Measurements from ENCODE around the gene PPFIBP1. TPM values are rescaled to one million over a fixed set of nuclear protein-coding genes. Genes with fewer than 3 reads are reported as not detected.

PPFIBP1 gene
- total RNA-seq, result 81.5 and 84.1 TPM in 2 replicates
- long read RNA-seq, partial matches to known transcripts, result 76 of 112 reads
- long read RNA-seq, other reads (novel, unspliced or antisense), result 33 of 112 reads

DNA sequence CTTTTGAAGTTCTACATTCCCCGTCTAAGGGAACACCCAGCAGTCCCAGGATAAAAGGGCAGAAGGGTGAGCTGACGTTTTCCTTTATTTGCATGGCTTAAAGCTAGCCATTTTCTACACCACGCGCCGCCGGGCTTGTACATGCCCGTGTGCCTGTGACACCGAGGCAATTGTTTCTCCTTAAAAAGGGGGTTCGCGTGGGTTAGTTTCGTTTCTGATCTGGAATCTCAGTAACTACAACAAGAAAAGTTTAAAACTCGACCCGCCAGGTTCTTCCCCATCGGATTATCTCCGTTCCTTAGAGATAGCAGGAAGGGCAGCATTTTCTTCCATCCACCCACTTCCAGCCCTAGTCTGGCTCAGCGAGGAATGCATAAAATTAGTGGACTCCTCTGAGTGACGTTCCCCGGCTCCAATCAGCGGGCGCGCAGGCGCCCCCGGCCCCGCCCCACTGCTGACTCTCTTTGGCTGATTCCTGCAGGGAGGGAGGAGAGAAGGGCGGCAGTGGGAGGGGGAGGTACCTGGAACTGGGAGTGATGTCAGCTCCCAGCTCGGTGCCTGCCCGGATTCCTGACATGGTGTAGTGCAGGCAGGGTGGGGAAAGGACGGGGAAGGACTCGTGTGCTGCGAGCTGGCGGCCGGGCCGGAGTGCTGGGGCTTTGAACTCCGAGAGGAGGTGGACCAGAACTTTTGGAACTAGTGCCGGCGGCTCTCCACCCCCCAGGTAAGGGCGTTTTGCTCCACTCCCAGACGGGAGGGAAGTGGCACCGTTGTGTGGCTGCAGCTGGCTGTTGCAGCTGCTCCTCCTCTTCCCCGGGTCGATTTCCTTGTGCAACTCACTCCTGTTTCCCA is at the start of gene PPFIBP1:
Gene PPFIBP1, plus strand, starts transcription at position 565 of the 852 bp plus-strand sequence. CDS start 109,191 bp downstream, outside the sequence.
- H3K27ac Mint-ChIP-seq (ENCODE audit: unreplicated experiment), result peak within 1 kb of the TSS; percentile 88
- peak within 1 kb of the TSS; percentile 88 for H3K4me3 Mint-ChIP-seq (ENCODE audit: unreplicated experiment)
- peak; percentile 98 for DNase-seq (ENCODE audit: extremely low spot score, unreplicated experiment)
- TF ChIP-seq, protein P1, sequence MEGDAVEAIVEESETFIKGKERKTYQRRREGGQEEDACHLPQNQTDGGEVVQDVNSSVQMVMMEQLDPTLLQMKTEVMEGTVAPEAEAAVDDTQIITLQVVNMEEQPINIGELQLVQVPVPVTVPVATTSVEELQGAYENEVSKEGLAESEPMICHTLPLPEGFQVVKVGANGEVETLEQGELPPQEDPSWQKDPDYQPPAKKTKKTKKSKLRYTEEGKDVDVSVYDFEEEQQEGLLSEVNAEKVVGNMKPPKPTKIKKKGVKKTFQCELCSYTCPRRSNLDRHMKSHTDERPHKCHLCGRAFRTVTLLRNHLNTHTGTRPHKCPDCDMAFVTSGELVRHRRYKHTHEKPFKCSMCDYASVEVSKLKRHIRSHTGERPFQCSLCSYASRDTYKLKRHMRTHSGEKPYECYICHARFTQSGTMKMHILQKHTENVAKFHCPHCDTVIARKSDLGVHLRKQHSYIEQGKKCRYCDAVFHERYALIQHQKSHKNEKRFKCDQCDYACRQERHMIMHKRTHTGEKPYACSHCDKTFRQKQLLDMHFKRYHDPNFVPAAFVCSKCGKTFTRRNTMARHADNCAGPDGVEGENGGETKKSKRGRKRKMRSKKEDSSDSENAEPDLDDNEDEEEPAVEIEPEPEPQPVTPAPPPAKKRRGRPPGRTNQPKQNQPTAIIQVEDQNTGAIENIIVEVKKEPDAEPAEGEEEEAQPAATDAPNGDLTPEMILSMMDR (IDR thresholded peaks at IDR 0.05), result peak; percentile 30
- H3K27me3 Mint-ChIP-seq (ENCODE audit: unreplicated experiment), result no peaks in the 10 kb centered on the region
- no peaks in the 10 kb centered on the region for H3K9me3 Mint-ChIP-seq (ENCODE audit: unreplicated experiment)
- H3K36me3 Mint-ChIP-seq (ENCODE audit: unreplicated experiment), result peaks cover 5% of the 10 kb centered on the region
- H3K4me1 Mint-ChIP-seq (ENCODE audit: unreplicated experiment), result peaks cover 55% of the 10 kb centered on the region

DNA sequence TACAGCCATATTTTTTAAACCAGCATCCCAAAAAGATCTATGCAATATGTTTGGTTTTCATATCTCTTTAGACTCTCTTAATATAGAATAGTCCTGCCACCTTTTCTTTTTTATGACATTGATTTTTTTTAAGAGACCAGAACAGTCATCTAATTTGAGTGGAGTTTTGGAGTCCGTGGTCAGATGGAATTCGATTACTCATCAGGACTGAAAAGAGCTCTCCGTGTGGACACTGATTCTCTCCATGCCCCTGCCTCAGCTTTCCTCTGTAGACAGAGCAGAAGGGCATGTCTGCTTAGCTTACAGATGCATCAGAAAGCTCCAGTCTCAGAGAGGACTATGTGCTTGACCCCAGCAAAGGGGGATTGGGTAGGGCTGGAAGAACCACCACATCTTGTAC is 49.7 kb upstream of the PPFIBP1 start:
- TF ChIP-seq, protein P1 (IDR thresholded peaks at IDR 0.05), result no peak
- Mint-ChIP-seq H3K27ac (ENCODE audit: unreplicated experiment) (no peak overlapping the region), H3K4me3 (ENCODE audit: unreplicated experiment) (no peak overlapping the region), H3K4me1 (ENCODE audit: unreplicated experiment) (peaks cover 13% of the 10 kb centered on the region), H3K27me3 (ENCODE audit: unreplicated experiment) (no peaks in the 10 kb centered on the region), H3K36me3 (ENCODE audit: unreplicated experiment) (peaks cover 9% of the 10 kb centered on the region), H3K9me3 (ENCODE audit: unreplicated experiment) (peaks cover 28% of the 10 kb centered on the region)
- no peak for DNase-seq (ENCODE audit: extremely low spot score, unreplicated experiment)

DNA sequence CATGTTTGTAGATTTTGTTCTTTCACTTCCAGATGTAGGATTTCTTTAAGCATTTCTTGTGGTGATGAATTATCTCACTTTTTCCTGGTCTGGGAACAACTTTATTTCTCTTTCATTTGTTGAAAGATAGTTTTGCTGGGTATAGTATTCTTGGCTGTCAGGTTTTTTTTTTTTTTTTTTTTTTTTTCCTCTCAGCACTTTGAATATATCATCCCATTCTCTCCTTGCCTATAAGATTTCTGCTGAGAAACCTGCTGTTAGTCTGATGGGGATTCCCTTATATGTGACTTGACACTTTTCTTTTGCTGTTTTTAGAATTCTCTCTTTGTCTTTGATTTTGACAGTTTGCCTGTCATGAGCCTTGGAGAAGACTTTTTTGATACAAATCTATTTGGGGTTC is 47.0 kb upstream of the PPFIBP1 start:
- Mint-ChIP-seq H3K27ac (ENCODE audit: unreplicated experiment) (no peak overlapping the region), H3K36me3 (ENCODE audit: unreplicated experiment) (peaks cover 9% of the 10 kb centered on the region), H3K27me3 (ENCODE audit: unreplicated experiment) (no peaks in the 10 kb centered on the region), H3K9me3 (ENCODE audit: unreplicated experiment) (peaks cover 28% of the 10 kb centered on the region), H3K4me1 (ENCODE audit: unreplicated experiment) (peaks cover 11% of the 10 kb centered on the region), H3K4me3 (ENCODE audit: unreplicated experiment) (no peak overlapping the region)
- no peak for DNase-seq (ENCODE audit: extremely low spot score, unreplicated experiment)
- TF ChIP-seq, protein P1 (IDR thresholded peaks at IDR 0.05), result no peak

DNA sequence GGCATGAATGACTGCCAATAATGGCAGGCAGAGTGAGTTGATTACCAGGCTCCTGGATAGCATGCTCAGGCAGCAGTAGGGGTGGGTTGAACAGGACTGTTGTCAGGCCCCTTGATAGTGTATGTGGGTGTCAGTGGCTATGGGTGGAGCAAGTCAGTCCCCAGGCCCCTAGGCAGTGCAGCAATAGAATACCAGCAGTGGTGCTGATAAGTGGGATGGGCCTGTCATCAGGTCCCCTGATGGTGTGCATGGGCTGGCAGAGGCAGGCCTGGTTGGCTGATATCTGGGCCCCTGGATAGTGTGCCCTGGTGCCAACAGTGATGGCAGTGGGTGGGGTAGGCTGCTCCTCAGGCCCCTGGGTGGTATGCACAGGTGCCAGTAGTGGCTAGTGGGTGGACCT is 45.1 kb upstream of the PPFIBP1 start:
- TF ChIP-seq, protein P1 (IDR thresholded peaks at IDR 0.05), result no peak
- Mint-ChIP-seq H3K9me3 (ENCODE audit: unreplicated experiment) (peaks cover 28% of the 10 kb centered on the region), H3K4me3 (ENCODE audit: unreplicated experiment) (no peak overlapping the region), H3K27ac (ENCODE audit: unreplicated experiment) (no peak overlapping the region), H3K36me3 (ENCODE audit: unreplicated experiment) (peaks cover 9% of the 10 kb centered on the region), H3K4me1 (ENCODE audit: unreplicated experiment) (peaks cover 8% of the 10 kb centered on the region), H3K27me3 (ENCODE audit: unreplicated experiment) (no peaks in the 10 kb centered on the region)
- no peak for DNase-seq (ENCODE audit: extremely low spot score, unreplicated experiment)

DNA sequence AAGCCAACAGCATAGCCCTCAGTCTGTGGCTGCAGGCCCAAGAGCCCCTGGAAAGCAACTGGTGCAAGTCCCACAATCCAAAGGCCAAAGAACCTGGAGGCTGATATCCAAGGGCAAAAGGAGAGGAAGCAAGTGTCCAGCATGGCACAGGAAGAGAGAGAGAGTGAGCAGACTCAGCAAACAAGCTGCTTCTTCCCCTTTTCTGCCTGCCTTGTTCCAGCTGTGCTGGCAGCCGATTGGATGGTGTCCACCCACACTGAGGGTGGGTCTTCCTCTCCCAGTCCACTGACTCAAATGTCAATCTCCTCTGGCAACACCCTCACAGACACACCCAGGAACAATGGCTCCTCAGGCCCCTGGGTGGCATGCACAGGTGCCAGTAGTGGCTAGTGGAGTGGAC is 44.0 kb upstream of the PPFIBP1 start:
- no peaks in the 10 kb centered on the region for H3K4me1 Mint-ChIP-seq (ENCODE audit: unreplicated experiment)
- H3K27me3 Mint-ChIP-seq (ENCODE audit: unreplicated experiment), result no peaks in the 10 kb centered on the region
- peaks cover 28% of the 10 kb centered on the region for H3K9me3 Mint-ChIP-seq (ENCODE audit: unreplicated experiment)

More for the DNA sequence above, 44.0 kb upstream of the PPFIBP1 start:
- TF ChIP-seq, protein P1 (IDR thresholded peaks at IDR 0.05), result no peak
- no peak for DNase-seq (ENCODE audit: extremely low spot score, unreplicated experiment)
- no peak overlapping the region for H3K27ac Mint-ChIP-seq (ENCODE audit: unreplicated experiment)
- H3K4me3 Mint-ChIP-seq (ENCODE audit: unreplicated experiment), result no peak overlapping the region
- H3K36me3 Mint-ChIP-seq (ENCODE audit: unreplicated experiment), result peaks cover 9% of the 10 kb centered on the region
